ENCODE data around the gene TRIM49.
"Not testable (repeated sequence)": the region's sequence is repeated elsewhere in the genome, so short reads cannot be mapped to it uniquely, and the experiment has no call there.

Gene TRIM49, protein sequence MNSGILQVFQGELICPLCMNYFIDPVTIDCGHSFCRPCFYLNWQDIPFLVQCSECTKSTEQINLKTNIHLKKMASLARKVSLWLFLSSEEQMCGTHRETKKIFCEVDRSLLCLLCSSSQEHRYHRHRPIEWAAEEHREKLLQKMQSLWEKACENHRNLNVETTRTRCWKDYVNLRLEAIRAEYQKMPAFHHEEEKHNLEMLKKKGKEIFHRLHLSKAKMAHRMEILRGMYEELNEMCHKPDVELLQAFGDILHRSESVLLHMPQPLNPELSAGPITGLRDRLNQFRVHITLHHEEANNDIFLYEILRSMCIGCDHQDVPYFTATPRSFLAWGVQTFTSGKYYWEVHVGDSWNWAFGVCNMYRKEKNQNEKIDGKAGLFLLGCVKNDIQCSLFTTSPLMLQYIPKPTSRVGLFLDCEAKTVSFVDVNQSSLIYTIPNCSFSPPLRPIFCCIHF
- 0 reads per million in 2 donors for total RNA-seq

DNA sequence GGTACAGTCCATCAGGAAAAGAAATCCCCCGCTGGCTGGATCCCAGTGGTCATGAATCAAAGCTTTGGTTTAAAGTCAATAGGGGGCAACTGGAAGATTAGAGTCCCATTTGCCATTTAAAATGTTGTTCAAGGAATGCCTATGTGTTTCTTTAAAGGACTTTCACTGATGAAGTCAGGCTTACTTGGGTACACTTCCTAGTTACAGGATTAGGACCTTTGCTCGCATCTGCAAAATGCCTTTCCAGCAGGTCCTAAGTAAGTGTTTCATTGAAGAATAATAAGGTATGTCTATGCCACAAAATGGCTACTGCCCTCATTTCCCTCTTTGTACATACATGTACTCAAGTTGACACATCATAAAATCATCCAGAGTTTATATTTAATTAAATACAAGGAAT is at the start of gene TRIM49:
Gene TRIM49 (minus strand): TSS at position 101 of the 400 bp plus-strand sequence. CDS start 4,106 bp downstream, outside the sequence.
- not testable (repeated sequence) for DNase-seq

DNA sequence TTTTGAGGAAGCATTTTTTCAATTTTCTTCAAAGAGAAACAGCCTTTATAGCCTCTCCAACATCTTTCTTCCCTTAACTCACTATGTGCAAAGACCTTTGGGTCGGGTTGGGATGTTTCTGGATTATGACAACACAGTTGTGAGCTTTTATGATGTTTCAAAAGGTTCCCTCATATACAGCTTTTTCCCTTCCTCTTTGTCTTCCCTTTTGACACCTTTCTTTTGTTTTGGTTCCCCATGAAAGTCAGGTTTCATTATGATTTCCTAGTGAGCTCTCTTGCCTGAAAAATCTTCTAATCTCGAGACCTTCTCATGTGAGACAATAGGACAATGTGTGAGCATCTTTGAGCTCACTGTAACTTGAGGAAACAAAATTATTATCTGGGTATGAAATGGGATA is 18.3 kb upstream of the TRIM49 start:
- not testable (repeated sequence) for DNase-seq

DNA sequence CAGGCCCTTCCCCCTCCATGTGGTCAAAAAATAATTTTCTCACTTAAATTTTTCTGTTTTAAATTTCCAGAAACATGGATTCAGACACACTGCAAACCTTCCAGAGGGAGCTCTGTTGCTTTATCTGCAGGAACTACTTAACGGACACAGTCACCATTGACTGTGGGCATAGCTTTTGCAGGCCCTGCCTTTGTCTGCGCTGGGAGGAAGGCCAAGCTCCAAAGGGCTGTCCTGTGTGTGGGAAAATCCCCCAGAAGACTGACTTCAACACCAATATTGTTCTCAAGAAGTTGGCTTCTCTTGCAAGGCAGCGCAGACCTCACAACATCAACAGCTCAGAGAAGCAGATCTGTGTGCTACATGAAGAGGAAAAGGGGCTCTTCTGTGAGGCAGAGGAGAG is 11.6 kb upstream of the TRIM49 start:
- not testable (repeated sequence) for DNase-seq

DNA sequence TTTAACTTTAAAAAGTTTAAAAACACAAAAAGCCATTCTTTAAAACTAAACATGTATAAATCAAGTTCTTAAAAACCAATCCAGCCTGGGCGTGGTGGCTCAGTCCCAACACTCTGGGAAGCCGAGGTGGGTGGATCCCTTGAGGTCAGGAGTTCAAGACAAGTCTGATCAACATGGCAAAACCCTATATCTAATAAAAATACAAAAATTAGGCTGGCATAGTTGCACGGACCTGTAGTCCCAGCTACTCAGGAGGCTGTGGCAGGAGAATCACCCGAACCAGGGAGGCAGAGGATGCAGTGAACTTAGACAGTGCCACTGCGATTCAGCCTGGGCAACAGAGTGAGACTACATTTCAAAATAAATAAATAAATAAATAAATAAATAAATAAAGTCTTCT is 5.2 kb upstream of the TRIM49 start:
- not testable (repeated sequence) for DNase-seq

DNA sequence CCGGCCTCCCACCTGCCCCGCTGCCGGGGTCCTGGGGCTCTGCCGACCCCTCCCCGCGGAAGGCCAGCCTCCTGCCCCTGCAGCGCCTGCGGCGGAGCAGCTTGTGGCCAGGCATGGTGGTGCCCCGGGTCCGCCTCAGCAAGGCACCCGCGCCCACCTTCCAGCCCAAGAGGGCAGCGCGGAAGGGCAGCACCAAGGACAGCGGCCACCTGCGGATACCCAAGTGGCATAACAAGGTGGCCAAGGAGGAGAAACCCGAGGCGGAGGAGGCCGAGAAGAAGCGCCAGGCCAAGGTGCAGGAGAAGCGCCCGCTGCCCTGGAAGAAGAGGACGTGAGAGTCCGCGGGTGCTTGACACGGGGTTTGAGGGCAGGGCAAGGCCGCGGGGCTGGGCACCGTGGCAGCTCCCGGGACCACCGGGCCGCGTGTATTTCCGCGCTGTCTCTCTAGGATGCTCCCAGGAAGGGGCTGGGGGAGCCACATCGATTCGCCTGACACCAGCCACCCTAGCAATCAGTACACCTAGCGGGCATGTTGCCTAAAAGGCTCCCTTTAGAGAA is 20.8 kb downstream of the TRIM49 start:
- not testable (repeated sequence) for DNase-seq

DNA sequence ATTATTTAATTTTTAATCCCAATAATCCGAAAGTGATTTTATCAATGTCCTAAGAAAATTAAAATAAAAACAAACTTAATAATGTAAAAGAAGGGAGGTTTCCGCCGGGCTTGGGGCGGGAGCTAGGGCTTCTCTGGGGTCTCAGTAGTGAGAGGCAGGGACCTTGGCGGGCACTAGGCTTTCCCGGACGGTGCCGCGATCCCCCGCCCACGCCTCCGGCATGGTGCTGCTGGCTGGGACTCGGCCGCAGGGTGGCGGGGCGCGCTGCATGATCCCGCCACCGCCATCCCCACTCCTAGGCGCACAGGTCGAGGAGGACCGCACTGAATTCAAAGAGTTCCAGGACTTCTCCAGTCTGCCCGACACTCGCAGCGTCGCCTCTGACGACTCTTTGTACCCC is 22.6 kb downstream of the TRIM49 start:
- not testable (repeated sequence) for DNase-seq

DNA sequence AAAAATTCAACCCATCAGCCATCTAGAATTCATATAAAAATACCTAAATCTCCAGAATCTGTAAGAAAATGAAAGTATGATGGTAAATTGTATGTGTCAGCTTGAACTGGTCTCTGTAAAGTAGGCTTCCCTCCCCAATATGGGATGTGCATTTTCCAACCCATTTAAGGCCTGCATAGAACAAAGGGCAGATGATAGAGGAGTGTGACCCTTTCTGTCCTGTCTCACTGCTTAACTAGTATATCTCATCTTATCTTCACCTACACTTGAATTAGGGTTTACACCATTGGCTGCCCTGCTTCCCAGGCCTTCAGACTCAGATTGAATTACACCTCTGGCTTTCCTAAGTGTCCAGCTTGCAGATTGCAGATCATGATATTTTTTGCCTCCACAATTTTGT is 57.6 kb downstream of the TRIM49 start:
- DNase-seq = not testable (repeated sequence)

Data from activated gamma-delta T cell (primary cell).